GM19240 (cell line): Measurements from ENCODE around the gene CACNA1D.

ENCODE experiments used
- DNase-seq: peaks from one replicate; pipeline ENCODE4 v3.0.0; 2011; ENCODE audit warnings: low spot score; ENCODE audit not compliant: insufficient read length

Gene CACNA1D

DNA sequence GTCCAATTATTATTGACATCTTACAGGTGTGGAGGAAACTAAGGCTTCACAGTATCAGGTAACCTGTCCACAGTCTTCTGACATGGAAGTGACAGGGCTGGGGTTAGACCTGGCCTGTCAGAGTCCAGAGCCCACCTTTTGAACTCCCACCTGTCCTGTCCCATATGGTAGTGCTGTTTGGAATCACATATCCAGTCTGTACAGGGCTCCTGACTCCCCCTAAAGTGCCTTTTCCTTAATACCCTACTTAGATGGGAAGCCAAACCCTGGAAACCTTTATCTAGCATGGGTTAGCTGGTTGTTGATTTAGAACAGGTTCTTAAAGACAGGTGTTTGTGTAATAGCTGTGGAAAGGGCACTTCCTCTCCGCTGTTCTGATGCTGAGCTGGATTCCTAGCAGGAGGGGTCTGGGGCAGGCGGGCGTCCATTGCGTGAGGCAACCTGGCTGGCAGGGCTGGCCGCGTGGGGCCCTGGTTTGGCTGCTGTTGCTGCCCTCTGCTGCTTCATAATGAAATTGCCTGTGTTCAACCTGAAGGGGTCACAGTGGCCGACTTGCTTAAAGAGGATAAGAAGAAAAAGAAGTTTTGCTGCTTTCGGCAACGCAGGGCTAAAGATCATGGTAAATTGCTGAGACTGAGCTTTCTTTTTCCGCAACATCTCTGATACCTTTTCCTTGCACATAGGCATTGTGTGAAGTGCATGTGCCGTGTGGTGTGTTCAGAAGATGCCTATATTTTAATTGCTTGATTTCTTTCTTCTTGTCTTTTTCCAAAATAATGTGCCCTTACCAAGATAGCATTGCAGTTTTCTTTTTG, 215.7 kb downstream of the CACNA1D start:
- DNase-seq: peak; percentile 59

DNA sequence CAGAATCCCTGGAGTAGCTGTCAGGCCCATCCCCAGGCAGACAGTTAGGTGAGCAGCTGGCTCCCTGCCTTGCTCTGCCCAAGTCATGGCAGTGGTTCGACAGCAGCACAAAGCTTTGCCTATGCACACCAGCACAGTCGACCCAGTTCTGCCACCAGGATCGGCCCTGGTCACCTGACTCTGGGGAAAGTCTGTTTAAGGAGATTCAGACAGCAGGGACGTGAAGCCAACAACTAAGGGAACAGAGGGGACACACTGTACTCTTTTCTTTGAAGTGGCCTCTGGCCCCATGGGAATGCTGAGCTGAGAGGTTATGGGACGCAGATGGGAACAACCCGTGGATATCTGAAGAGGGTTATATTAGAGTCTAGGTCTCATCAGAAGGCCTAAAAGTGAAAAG, 217.0 kb downstream of the CACNA1D start:
- no peak for DNase-seq

DNA sequence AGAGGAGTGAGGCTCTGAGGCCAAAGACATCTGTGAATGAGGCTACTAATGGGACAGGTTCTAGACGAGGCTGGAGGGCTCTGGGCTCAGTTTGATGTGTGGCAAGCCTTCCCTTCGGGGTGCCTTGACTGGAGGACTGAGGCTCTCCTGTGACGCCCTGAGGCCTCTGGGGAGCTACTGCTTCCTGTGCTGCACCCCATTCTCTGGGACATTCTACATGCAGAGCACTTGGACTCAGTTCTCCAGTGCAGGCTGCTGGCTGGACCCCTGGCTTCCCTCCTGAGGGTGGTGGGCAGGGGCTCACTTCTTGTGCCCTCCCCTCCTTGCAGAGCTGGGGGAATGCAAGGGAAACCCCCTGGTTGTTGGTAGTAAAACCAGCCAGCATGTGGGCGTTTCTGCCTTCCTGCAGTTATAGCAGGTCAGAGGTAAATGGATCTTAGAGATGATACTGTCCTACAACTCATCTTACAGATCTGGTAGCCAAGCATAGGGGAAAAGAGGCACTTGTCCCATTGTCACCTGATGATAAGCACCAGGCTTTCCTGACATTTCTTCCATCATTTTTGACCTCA, 218.5 kb downstream of the CACNA1D start:
- DNase-seq: no peak

DNA sequence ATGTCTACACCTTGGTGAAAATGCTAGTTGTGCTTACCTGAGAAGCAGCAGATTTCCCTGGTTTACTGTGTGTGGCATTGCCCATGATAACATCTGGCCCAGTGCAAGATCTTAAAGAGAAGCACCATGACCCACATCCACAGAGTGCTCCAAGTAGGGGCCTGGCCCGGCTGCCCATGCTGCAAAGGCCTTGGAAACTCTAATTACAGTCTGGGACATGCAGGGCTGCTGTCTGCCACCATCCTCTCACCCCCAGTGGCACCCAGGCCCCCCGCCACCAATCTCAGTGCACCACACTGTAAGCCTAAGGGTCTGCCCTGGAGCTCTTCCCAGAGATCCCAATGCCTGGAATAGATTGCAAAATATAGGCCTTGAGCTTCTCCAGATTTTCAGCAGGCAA, 219.2 kb downstream of the CACNA1D start:
- DNase-seq: no peak

DNA sequence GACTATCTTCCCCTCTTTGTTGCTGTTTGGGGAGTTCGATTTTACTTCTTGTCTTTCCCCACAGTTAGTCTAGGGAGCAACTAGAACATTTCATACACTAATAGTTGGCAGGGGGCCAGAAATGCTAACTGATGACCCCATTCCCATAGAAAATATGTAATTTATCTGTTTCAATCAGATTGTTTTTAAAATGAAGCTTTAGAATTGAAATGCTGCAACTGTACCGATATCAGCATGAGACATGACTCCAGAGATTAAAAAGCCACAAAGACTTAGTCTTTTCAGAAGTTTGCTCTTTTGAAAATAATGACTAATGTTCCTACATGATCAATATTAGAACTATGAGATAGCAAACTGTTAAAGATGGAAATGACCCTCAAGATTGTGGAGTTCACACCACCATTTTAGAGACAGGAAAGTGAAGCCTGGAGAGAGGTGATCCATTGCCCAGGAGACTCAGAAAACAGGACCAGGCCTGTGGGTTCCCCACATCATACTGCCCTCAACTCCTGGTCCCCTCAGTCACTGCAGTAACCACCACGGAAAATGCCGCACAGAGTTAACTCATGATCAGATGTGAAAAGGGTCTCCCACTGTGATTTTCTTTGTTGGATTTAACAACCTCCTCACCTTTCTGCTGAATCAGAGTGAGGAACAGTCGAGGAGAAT, 221.5 kb downstream of the CACNA1D start:
- DNase-seq: no peak

DNA sequence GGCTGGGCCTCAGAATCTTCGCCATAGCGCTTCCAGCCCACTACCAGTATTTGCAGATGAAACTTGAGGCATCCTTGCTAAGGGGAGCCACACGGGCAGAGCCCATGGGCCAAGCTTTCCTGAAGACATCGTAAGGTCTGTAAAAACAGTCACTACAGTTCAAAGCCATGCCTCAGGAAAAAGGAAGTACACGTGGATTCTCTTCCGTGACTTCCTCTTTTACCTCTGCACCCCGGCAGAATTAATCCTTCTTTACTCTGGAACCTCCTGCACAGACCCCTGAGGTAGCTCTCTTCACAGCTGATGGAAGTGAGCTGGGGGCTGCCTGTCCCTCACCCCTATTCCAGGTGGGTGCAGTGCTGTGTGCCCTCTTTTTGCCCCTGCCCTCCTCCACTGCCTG, 222.6 kb downstream of the CACNA1D start:
- no peak for DNase-seq

DNA sequence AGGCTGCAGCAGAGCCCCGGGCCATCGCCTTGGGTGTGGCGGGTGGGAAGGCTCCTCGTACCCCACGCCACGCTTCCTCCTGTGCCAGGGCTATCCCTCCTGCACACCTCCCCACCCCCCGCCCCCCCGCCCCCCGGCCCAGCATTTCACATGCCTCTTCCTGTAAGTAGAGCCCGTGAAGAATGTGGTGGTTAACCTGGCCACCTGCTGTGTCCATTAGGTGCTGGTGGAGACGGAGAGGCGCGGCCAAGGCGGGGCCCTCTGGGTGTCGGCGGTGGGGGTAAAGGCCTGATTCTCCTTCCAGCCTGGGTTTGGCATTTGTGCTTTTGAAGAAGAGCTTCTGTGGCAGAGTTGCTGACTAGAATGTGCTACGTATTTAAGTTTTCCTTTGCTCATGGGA, 224.1 kb downstream of the CACNA1D start:
- no peak for DNase-seq

DNA sequence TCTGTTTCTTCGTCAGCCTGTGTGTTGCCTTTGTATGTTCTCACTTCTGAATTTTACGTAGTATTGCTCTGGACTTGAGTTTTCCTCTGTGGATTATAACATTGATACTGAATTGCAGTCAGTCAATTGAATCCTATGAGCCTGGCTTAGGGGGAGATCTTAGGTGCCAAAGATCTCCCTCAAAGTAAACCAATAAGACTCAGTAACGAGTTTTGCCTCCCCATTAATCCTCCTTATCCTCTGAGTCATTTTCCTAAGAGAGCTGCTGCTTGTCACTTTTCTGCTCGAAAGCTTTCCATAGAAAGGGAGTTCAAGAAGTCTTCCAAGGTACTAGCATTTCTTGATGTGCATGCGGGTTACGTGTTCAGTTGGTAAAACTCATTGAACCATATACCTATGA, 225.4 kb downstream of the CACNA1D start:
- DNase-seq: no peak

DNA sequence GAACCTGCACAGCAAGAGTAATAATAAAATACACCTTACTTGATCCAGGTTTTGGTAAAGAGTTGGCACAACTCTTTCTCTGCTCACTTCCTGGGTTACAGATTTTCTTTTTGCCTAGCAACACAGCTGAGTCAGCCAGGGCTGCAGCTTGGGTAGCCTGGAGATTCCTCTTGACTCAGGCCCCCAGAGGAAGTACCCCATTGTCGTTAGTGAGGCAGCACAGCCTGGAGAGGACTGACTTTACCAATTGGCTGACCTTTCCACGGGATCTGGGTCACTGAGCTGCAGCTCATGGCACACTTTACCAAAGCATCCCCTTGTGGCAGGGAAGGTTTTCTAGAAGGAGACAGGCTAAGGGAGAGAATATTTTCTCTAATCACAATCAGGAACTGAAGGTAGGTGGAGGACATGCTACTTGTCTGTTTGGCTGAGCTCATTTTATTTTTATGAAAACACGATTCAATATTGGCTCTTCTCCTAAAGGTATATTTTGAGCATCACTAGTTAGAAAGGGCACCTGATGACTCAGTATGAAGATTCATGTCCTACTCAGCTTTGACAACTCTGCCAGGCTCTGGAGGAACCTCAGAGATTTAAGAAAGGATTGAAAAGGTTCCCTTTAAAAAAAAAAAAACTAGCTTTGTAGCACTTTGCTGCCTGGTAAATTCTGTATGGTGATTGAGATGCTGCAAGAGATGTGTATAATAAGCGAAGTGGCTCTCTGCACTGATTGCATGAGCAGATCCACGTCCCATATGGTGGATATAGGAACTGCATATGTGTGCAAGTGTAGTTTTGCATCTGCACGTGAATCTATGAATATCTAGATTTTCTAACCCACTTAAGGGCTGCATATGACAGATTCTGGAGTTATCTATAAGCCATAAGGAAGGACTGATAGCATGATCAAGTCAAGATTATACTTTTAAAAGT, 227.0 kb downstream of the CACNA1D start:
- no peak for DNase-seq

DNA sequence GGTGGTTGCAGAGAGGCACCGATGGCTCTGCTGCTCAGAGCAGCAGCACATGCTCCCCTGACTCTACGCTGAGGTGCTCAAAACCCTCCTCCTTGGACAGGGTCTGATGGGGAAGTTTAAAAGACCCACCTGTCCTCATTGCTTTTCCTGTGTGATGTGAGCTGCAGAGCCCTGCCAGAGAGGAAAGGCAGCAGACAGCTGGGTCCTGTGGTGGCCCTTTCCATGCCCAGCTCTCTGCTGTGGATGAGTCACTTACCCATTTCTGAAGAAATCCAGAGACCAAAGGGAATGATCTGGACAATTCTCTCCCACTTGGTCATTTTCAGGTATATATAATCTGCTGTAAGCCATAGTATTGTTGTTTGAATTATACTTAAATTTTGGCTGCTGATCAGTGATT, 230.2 kb downstream of the CACNA1D start:
- no peak for DNase-seq

DNA sequence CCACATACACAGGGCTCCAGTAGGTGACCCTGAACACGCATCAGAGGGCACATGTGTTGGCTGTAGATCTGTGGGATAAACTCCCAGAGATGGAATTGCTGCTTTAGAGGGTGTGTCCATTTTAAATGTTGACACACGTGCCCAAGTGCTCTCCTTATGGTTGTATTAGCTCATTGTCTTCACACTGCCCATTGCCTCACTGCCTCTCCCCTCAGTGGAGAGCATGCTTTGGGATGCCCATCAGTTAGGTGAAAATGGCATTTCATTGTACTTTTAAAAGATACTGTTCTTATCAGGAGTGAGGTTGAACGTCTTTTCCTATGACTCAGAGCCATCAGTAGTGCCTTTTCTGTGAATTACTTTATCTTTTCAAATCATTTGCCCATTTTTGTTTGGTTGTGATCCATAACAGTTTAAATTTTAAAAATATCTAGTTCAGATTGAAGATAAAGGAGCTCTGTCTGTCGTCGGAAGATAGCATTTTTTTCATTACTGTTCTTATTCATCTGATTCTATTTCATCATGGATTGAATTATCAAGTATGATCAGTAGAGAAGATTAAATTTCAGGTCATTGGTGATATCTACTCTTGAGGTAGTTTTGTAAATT, 231.1 kb downstream of the CACNA1D start:
- DNase-seq: no peak

DNA sequence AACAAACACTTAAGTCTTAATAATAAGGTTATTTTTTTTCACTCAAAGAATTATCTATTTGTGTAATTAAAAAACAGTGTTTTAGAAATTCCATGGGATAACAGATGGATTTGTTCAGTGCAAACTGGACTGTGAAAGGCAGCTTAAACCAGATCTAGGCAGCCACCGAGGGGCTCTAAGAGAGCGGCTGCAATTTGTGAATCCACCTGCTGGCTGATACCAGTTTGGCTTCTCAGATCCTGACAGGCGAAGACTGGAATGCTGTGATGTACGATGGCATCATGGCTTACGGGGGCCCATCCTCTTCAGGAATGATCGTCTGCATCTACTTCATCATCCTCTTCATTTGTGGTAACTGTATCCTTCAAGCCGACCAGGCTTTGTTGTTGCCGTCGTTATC, 232.2 kb downstream of the CACNA1D start:
- DNase-seq: no peak

DNA sequence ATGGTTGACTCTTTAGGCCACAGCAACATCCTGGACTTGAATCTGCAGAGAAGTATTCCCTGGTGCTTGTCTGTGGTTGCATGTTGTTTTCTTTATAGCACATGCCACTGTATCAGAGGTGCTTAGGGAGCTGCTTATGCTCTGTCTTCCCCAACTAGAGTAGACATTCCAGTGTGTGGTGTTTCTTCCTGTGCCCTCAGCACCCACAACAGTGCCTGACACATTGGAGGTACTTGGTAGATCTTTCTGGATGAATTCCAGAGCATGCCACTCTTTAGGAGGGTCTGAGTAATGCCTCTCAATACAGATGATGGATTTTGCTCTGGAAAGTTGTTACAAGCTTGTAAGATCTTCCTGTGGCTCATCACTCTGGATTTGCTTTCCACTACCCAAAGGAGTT, 234.2 kb downstream of the CACNA1D start:
- DNase-seq: no peak

DNA sequence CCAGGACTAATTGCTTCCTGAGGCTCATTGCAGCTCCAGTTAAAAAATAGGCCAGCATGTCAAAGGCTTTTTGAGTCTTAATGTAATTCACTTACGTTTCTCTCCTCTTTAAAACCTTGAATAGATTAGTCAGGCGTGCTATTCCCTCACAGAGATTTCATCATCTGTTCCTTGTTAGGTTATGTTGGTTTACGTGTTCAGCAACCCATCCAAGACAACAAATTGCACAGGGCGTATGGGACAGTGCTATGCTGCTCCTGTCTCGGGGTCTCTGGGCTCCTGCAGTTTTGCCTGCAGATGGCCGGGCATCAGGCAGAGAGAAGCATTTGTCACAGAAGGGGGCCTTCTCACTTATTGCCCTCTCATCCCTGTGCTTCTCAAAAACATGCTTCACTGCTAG, 234.7 kb downstream of the CACNA1D start:
- DNase-seq: no peak

DNA sequence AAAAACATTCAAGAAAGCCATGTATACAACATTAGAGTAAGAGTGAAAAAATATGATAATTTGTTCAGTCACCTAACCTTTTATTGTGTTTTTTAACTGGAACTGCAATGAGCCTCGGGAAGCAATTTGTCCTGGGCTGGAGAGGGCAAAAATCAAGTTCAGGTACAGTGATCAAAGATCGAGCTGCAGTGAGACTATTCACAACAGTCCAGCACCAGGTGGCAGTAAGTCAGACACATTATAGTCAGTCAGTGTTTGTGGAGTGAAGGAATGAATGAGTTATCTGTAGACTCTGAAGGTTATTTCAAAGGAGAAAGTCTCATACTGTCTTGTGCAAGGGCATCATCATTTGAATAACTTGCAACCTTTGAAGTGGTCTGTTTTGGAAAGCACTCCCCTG, 235.2 kb downstream of the CACNA1D start:
- DNase-seq: no peak

DNA sequence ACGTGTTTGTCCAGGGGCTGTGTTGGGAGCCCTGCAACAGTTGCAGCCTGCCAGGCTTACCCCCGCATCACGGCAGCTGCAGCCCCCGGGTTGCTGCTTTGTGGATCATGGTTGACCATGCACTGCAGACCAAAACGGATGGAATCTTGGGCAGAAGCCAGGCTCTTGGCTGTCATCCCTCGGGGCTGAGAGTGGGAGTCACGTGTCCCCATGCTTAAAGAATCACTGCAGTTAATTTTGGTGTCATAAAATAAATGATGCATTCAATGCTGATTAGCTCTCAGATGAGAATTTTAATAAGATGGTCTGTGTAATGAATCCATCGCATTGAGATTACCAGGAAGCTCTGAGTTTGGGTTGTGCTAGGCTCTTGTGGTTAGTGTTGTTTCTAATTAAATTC, 236.2 kb downstream of the CACNA1D start:
- DNase-seq: no peak

DNA sequence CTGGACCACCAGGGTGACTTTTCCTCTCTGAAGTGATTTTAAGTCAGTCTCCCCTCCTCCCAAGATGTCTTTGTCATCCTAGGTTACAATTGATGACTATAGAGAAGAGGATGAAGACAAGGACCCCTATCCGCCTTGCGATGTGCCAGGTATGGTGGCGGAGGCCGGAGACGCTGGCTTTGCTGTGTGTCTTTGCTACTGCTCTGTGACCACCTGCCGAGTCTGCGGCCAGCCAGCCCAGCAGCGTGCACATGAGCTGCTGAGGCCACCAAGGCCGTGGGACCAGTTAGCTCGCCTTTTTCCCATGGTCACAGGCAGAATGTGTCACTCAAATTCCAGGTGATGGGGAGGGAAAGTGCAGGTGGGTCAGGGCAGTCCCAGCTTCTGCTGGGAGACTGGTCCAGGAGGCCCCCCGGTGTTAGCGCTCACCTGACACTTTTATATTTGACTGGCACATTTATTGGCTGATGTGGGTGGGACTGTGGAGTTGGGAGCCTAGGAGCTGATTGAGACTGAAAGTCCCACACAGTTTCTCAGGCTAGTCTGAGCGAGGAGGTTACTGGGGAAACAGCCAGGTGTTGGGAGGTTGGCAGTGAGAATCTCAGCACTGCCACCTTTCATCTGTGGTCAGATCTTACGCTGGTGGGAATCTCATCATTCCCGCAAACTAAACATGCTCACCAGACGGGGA, 237.7 kb downstream of the CACNA1D start:
- DNase-seq: no peak

DNA sequence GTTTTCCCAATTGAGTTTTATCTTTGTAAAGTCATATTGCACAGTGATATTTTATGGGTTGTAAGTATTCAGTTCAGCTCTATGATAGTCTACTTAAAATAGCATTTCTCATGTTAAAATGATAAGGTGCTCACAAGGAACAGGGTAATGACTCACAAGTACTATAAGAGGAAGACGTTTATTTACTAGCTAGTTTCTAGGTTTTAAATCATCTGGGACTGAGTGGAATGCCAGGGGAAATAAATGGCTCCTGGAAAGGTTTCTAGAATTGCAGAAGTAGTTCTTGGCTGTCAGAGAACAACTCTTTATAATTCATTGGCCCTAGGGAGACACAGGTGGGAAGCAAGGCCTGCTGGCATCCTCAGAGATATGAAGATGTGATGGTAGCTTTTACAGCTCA, 239.0 kb downstream of the CACNA1D start:
- DNase-seq: no peak

DNA sequence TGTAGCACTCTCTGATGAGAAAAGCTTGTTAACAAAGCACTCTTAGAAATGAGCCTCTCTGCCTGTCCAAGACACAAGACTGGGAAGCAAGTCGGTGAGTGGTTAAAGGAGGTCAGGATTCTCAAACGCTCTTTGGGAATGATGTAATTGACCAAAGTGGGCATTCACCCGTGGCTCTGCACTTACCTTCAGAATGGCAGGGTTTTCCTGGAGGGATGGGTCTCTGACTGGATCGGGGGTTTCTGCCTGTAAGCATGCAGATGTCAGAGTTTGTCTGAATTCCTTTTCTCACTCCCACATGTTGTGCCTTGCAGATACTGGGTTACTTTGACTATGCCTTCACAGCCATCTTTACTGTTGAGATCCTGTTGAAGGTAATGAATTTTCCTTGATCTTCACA, 245.6 kb downstream of the CACNA1D start:
- DNase-seq: no peak

DNA sequence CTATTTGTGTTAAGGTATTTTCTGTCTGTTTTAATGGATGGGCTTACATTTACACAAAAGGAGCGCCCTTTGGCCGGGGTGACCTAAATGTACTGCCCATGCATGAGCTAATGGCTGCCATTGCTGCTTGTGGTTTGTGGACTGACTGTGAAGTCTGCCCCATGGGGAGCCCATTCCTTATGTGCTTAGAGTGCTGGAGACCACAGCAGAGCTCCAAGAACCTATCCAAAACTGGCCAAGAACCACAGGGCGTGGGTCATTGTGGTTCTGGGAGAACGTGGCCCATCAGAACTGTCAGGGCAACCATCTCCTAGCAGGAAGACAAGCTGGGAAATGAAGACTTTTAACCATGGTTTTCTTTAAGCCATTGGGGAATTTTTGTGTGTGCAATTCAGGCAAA, 246.5 kb downstream of the CACNA1D start:
- no peak for DNase-seq

DNA sequence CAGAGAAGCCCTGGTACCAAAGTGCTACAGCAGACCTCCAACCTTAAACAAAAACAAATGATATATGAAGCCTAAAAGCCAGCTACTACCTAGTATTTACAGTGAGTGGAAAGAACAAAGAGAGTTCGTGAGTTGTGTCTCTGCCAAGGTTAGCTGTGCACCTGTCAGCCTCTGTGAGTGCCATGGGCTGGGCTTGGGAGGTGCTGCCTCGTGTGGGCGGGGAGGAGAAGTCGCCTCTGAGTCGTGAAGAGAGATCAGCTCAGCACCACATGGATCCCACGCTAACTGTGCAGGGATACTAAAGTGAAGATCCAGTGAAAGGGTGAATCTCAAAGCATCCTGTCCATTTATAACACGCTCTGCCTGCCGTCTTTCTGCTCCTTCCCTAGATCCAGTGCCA, 249.9 kb downstream of the CACNA1D start:
- DNase-seq: no peak
